ENCODE results near the gene FADS2.

DNA sequence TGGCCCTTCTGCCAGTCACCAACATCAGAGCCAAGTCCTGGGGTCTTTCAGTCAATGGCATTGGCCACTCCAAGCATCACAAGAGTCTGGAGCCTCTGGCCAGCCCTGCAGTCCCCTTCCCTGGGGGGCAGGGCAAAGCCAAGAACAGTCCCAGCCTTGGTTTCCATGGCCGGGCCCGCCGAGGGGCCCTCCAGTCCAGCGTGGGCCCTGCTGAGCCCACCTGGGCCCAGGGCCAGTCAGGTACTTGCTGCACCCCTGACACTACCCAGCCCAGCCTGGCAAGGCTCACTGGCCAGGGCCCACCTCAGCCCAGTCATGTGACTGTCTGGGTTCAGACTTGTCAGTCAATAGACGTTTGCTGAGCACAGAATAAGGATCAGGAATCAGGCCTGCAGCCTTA lies 46.5 kb upstream of the FADS2 start:
- no peak for TF ChIP-seq CTCF (IDR thresholded peaks at IDR 0.05; ENCODE audit: low read depth, low read length)
- TF ChIP-seq EZH2phosphoT487 (IDR thresholded peaks at IDR 0.05; ENCODE audit: low read depth): no peak

Measured in OCI-LY3 (cell line).